Measurements from ENCODE around the gene UBE2V1. TPM values are rescaled to one million over a fixed set of nuclear protein-coding genes. Genes with fewer than 3 reads are reported as not detected.
A peak's percentile ranks its signal among the peaks of the same experiment; 100 is the strongest.

The UBE2V1 gene
- total and polyA plus RNA-seq, 2 experiments from 2014 or later, result 64.0 to 112 TPM

DNA sequence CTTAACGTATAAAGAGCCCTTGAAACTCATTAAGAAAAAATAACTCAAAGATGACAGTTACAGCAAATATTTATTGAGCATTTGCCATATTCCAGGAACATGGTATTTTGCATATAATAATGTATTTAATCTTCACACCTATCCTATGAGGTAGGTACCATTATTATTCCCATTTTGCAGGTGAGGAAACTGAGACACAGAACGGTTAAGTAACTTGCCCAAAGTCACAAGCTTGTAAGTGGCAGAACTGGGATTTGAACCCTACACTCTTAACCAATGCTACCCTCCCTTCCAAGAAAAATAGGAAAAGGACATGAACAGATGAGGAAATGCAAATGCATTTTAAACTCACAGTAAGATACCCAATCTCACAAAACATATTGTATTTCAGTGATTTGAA lies 5.3 kb upstream of the UBE2V1 start:
- no peak for DNase-seq (ENCODE audit: low spot score)
- H3K9me2 ChIP-seq (replicated peaks; ENCODE audit: insufficient read depth), result no peaks in the 10 kb centered on the region
- no peak overlapping the region for H3K4me3 ChIP-seq
- no peaks in the 10 kb centered on the region for H3K36me3 ChIP-seq (replicated peaks; ENCODE audit: insufficient read depth, low read depth)
- H3K9me3 ChIP-seq (ENCODE audit: low read depth), result no peaks in the 10 kb centered on the region
- H3K27ac ChIP-seq, result no peak overlapping the region
- peaks cover 12% of the 10 kb centered on the region for H3K4me1 ChIP-seq (ENCODE audit: insufficient read depth)
- H4K20me1 ChIP-seq (ENCODE audit: insufficient read depth, poor library complexity, severe bottlenecking), result no peaks in the 10 kb centered on the region
- H3K79me2 ChIP-seq, result peaks cover 13% of the 10 kb centered on the region
- no peaks in the 10 kb centered on the region for H3K27me3 ChIP-seq
- whole genome bisulfite sequencing (ENCODE audit: low lambda C conversion rate, missing lambda C conversion rate), result 88% methylated on average over 2 of the region's 2 CpGs
- H3K4me2 ChIP-seq, result no peak overlapping the region
- TF ChIP-seq EZH2 (IDR thresholded peaks at IDR 0.05; ENCODE audit: borderline replicate concordance) (no peak), EZH2phosphoT487 (IDR thresholded peaks at IDR 0.05; ENCODE audit: low read depth, severe bottlenecking, unreplicated experiment) (no peak), CTCF (IDR thresholded peaks at IDR 0.05; ENCODE audit: poor library complexity) (no peak)
- no peak overlapping the region for H2AFZ ChIP-seq

GRCh38 chr20:50116368-50116999 lies 3.5 kb upstream of the UBE2V1 start:
- H3K4me1 ChIP-seq (ENCODE audit: insufficient read depth), result peaks cover 17% of the 10 kb centered on the region
- no peaks in the 10 kb centered on the region for H3K27me3 ChIP-seq
- TF ChIP-seq EZH2 (IDR thresholded peaks at IDR 0.05; ENCODE audit: borderline replicate concordance) (no peak), EZH2phosphoT487 (IDR thresholded peaks at IDR 0.05; ENCODE audit: low read depth, severe bottlenecking, unreplicated experiment) (no peak), CTCF (IDR thresholded peaks at IDR 0.05; ENCODE audit: poor library complexity) (no peak)
- H4K20me1 ChIP-seq (ENCODE audit: insufficient read depth, poor library complexity, severe bottlenecking), result peaks cover 6% of the 10 kb centered on the region
- DNase-seq (ENCODE audit: low spot score), result no peak
- no peak overlapping the region for H3K4me3 ChIP-seq
- no peaks in the 10 kb centered on the region for H3K36me3 ChIP-seq (replicated peaks; ENCODE audit: insufficient read depth, low read depth)
- H3K4me2 ChIP-seq, result peak overlapping the region; percentile 71
- H3K79me2 ChIP-seq, result peaks cover 27% of the 10 kb centered on the region
- peak overlapping the region; percentile 50 for H3K27ac ChIP-seq
- WGBS (ENCODE audit: low lambda C conversion rate, missing lambda C conversion rate), result 94% methylated on average over 19 of the region's 19 CpGs
- H3K9me3 ChIP-seq (ENCODE audit: low read depth), result no peaks in the 10 kb centered on the region
- H2AFZ ChIP-seq, result peak overlapping the region; percentile 57
- no peaks in the 10 kb centered on the region for H3K9me2 ChIP-seq (replicated peaks; ENCODE audit: insufficient read depth)

- no peaks in the 10 kb centered on the region for H3K27me3 ChIP-seq
- TF ChIP-seq EZH2phosphoT487 (IDR thresholded peaks at IDR 0.05; ENCODE audit: low read depth, severe bottlenecking, unreplicated experiment), result no peak
- TF ChIP-seq CTCF (IDR thresholded peaks at IDR 0.05; ENCODE audit: poor library complexity), result no peak
- TF ChIP-seq EZH2 (IDR thresholded peaks at IDR 0.05; ENCODE audit: borderline replicate concordance), result no peak
- H3K9me2 ChIP-seq (replicated peaks; ENCODE audit: insufficient read depth), result no peaks in the 10 kb centered on the region
- 1% methylated on average over 24 of the region's 24 CpGs for WGBS (ENCODE audit: low lambda C conversion rate, missing lambda C conversion rate)
- H3K79me2 ChIP-seq, result peaks cover 34% of the 10 kb centered on the region
- DNase-seq (ENCODE audit: low spot score), result peak; percentile 99
- peak overlapping the region; percentile 32 for H3K4me3 ChIP-seq
- H3K4me1 ChIP-seq (ENCODE audit: insufficient read depth), result peaks cover 24% of the 10 kb centered on the region
- no peaks in the 10 kb centered on the region for H3K9me3 ChIP-seq (ENCODE audit: low read depth)
- peaks cover 13% of the 10 kb centered on the region for H4K20me1 ChIP-seq (ENCODE audit: insufficient read depth, poor library complexity, severe bottlenecking)
- H3K27ac ChIP-seq, result peak overlapping the region; percentile 50
- peak overlapping the region; percentile 72 for H2AFZ ChIP-seq
- no peaks in the 10 kb centered on the region for H3K36me3 ChIP-seq (replicated peaks; ENCODE audit: insufficient read depth, low read depth)
- H3K4me2 ChIP-seq, result peak overlapping the region; percentile 77
Measured at GRCh38 chr20:50115591-50116367, 2.8 kb upstream of the UBE2V1 start.
